NCI-H1092 treated with DMSO at 0.1 percent for 48 hours (cell line): ENCODE measurements around the gene ABR.
"Not testable (repeated sequence)": the region's sequence is repeated elsewhere in the genome, so short reads cannot be mapped to it uniquely, and the experiment has no call there.

ENCODE experiments used
- DNase-seq: peaks from one replicate; lab custom pipeline; 2025; lab: John Stamatoyannopoulos, UW

The ABR gene

DNA sequence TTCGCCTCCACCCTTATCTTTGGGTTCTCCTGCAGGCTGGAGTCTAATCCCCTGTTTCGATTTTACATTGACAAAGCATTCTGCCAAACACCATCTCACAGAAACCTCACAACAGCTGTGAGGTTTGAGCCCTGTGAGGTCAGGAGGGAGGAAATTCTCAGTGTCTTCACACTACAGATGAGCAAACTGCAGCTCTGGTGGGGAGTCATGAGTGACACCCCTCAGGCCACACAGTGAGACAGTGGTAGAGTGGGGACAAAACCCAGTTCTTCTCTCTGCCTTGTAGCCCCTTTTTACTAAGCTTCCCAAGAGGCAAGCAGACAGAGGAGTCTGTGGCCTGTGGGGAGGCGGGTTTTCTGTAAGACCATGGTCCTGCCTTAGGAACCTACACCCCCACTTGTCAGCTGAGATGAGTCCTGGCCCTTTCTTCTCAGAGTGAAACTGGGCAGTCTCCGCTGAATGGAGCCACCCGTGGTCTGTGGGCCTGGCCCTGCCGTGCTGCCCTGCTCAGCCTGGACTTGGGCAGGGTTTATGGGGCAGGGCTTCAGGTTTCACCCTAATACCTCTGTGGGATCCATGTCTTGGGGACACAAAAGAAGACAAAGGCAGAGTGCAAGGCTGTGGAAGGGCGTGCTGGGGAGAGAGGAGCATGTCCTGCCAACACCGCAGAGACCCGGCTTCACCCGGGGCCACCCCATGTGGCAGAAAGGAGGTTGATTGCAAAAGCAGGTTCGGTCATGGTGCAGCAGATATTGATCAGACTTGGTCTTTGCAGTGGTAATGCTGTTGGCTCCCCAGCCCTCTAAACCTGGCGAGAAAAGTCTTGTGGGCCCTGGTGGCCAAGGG, 59.0 kb downstream of the ABR start:
- DNase-seq = no peak

DNA sequence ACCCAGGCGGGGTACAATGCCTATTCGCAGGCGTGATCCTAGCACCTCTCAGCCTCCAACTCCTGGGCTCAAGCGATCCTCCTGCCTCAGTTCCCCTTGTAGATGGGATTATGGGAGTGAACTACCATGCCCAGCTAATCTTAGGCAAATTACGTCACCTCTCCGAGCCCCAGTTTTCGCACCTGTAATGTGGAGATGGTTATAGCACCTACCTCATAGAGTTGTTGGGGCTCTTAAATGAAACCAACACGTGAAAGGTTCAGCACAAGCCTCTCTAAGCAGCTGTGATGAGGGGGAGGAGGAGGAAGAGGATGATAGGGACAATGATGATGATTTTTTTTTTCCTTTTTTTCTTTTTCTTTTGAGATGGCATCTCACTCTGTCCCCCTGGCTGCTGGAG, 59.9 kb downstream of the ABR start:
- DNase-seq = no peak

DNA sequence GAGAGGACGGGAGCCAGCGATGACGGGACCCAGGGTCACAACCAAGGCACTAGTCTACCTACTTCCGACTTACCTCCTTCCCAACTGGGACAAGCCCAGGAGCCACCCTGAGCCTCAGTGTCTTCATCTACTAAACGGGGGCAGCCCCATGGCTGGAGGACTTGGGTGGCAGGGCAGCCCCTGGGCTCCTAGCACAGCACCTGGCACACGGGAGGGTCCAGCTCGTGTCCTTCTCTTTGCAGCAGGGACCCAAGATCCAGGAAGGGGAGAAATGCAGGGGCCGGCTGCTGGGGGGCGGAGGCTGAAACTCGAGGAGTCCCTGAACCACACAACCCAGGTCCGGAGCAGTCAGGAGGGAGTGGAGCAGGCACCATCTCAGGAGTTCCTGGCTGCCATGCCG, 63.2 kb downstream of the ABR start:
- no peak for DNase-seq

DNA sequence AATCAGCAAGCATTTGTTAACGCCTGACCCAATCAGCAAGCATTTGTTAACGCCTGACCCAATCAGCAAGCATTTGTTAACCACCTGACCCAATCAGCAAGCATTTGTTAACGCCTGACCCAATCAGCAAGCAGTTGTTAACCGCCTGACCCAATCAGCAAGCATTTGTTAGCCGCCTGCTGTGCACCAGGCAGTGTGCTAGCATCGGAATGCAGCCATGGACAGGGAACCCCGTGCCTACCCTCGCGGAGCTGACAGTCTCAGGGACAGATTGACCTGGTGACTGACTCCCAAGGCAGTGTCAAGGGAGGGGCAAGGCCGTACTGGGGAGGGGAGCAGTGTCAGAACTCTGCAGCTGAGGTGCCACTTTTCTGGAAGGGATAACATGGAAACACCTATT, 66.9 kb downstream of the ABR start:
- no peak for DNase-seq

- DNase-seq = peak; percentile 48
Measured at GRCh38 chr17:1111599-1112443, 68.0 kb downstream of the ABR start.

GRCh38 chr17:1110862-1111598, 68.8 kb downstream of the ABR start:
- peak; percentile 48 for DNase-seq

DNA sequence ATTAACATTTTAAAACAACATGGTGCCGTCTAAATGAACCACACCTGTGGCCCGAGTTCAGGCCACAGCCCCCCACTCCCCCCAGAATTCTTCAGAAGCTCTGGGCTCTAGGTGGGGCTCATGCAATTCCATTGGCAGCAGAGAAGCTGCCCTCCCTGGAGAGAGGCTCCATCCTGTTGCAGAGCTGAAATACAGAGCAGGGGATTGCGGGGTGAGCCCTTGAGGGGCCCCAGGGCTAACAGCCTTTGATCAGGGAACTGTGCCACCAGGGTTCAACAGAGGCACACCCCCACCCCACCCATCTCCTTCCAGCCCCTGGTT, 69.3 kb downstream of the ABR start:
- no peak for DNase-seq

DNA sequence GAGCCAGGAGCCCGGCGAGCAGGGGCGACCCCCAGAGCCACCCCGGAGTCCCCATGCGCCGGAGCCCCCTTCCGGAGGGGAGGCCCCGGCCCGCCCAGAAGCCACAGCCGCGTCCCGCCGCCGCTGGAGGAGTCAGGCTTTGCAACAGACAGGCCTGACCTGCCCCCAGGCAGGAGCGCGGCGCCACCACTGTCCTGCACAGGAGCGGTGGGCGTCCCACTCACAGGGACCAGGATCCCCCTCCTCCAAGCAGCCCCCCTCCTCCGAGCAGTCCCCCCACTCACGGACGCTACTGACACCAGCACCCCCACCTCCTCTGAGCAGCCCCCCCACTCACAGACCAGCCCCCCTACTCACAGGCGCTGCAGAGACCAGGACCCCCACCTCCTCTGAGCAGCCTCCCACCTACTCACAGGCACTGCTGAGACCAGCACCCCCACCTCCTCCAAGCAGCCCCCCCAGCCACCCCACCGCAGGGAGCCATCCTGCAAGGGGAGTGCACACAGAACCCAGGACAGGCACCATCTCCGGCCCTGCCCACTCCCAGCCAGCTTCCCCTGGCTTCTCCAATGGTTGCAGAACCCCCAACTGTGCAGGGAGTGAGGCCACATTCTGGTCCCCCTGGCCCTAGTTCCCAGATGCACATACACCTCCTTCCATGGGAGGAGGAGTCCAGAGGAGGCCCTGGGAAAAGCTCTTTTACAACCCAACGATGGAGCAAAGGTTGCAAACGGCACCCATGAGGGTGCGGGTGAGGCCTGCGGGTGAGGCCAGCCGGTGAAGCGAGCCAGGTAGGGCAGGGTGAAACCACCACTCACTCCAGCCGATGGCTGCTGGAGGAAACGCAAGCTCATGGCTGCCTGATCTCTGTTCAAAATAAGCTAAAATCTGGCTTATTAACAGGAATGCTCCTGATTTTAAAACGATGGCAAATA, 69.9 kb downstream of the ABR start:
- DNase-seq = peak; percentile 37

GRCh38 chr17:1108765-1109605, 70.8 kb downstream of the ABR start:
- DNase-seq = peak; percentile 37

DNA sequence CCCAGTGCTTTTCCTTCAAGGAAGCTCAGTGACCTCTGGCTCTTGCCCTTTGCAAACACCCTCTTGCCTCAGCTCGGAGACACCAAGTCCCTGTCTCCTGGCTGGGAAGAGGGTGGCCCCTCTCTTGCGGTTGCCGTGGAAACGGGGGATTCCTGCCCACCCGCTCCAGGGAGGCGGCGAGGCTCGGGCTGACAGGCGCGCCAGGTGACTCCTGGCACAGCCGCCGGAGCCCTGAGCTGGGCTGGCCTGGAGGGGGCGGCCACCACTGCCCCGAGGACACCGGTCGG, 71.4 kb downstream of the ABR start:
- peak; percentile 15 for DNase-seq

GRCh38 chr17:1107777-1108477, 71.9 kb downstream of the ABR start:
- no peak for DNase-seq

DNA sequence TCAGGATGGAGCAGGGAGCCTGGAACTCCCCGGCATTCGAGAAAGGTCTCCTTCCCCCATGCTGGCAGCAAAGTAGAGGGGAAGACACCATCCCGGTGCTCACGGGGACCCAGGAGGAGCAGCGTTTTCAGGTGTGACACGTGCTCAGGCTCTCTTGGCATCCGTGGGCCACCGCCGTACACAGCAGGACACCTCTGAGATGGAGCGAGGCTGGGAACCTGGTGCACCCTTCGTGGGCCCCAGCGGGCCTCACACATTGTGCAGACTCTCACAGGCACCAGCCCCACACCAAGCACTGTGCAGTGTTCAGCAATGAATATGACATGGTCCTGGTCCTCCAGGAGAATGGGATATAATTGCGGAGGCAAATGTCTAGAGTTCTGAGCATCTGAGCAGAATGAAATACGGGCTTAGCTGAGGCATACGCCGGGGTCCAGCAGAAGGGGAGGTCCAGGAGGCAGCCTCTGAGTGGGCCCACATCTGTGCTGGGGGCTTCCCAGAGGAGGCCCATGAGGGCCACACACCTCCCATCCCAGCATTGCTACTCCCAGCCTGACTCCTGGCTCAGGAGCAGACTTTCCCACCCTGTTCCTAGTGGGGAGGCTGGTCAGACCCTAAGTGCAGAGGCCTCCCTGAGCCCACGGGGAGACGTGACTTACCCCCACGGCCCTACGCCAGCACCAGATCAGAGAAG, 72.6 kb downstream of the ABR start:
- DNase-seq = no peak

DNA sequence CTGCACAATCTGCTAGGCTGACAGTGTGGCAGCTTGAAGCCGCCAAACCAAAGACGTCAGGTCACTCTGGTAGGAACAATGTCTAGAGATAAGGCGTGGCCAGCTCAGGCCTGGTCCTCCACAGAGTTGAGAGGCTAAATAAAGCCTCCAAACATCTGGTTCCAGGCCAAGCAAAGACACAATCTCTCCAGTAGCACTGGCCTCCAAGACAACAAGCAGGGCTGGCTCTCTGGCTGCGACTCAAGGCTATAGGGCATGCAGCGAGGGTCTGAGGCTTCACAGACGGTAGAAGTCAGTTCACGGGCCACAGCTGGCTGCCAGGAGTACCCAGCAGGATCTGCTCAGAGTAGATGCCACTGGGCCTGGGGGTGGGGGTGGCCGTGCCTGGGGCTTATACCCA, 75.6 kb downstream of the ABR start:
- DNase-seq = no peak

DNA sequence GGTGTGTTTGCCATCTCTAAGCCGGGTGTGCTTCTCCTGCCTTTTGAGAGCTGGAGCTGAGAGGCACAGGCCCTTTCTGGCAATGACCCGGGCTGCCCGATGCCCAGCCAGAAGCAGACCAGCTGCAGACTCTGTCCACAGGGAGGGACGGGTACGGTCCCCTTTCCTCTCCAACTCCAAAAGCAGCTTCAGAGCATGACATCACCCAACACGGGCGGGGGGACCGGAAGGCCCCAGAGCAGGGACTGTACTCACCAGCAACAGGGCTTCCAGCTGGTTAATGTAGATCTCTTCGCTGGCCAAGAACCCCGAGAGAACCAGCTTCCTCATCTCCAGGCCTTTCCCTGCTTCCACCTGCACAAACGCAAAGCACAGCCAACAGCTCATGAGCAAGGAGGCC, 79.4 kb downstream of the ABR start:
- peak; percentile 56 for DNase-seq

GRCh38 chr17:1099242-1099641, 80.5 kb downstream of the ABR start:
- no peak for DNase-seq

DNA sequence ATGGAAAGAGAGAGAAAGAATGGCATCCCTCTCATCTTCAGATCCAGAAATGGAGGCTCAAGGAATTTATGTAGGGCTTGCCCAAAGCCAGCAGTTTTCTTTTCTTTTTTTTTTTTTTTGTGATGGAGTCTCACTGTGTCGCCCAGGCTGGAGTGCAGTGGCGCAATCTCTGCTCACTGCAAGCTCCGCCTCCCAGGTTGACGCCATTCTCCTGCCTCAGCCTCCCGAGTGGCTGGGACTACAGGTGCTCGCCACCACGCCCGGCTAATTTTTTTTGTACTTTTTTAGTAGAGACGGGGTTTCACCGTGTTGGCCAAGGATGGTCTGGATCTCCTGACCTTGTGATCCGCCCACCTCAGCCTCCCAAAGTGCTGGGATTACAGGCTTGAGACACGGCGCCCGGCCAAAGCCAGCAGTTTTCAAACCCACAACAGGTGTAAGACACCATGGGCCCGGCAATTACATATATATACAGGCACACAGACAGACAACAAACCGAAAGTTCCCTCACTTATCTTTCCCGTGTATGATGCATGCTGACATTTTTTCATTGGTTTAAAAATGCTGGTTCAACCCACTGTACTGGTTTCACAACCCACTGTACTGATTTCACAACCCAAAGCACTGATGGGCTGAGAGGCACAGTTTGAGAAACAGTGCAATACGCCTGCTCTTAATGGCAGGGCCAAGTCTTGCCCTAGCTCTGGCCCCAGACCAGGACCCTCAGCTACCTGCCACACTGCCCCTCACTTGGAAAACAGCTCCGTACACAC, 81.6 kb downstream of the ABR start:
- not testable (repeated sequence) for DNase-seq

GRCh38 chr17:1096215-1096614, 83.6 kb downstream of the ABR start:
- no peak for DNase-seq

GRCh38 chr17:1095853-1096173, 84.0 kb downstream of the ABR start:
- DNase-seq = no peak
